ENCODE measurements around the gene IFT74. TPM values are rescaled to one million over a fixed set of nuclear protein-coding genes. Genes with fewer than 3 reads are reported as not detected.

The IFT74 gene
- total RNA-seq, 1 donor: 21.4 TPM

DNA sequence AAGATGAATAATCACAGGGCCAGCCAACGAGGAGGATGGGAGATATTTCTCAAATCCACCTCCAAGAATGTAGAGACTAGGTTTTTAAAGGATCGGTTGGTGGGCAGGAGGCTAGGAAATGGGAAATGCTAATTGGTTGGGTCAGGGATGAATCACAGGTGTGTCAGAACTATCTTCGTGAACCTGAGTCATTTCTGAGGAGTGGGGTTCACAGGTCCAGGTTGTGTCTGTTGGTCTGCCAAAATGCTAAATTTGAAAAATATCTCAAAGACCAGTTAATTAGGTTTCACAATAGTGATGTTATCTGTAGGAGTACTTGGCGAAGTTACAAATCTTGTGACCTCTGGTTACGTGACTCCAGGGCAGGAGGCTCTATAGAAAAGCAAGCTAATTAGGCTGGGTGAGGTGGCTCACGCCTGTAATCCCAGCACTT, 6.6 kb upstream of the IFT74 start:
- TF ChIP-seq, protein P1, sequence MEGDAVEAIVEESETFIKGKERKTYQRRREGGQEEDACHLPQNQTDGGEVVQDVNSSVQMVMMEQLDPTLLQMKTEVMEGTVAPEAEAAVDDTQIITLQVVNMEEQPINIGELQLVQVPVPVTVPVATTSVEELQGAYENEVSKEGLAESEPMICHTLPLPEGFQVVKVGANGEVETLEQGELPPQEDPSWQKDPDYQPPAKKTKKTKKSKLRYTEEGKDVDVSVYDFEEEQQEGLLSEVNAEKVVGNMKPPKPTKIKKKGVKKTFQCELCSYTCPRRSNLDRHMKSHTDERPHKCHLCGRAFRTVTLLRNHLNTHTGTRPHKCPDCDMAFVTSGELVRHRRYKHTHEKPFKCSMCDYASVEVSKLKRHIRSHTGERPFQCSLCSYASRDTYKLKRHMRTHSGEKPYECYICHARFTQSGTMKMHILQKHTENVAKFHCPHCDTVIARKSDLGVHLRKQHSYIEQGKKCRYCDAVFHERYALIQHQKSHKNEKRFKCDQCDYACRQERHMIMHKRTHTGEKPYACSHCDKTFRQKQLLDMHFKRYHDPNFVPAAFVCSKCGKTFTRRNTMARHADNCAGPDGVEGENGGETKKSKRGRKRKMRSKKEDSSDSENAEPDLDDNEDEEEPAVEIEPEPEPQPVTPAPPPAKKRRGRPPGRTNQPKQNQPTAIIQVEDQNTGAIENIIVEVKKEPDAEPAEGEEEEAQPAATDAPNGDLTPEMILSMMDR (IDR thresholded peaks at IDR 0.05; ENCODE audit: insufficient read depth, low read length): no peak
- DNase-seq (ENCODE audit: low read depth): no peak
- no peak overlapping the region for H3K4me3 ChIP-seq (ENCODE audit: low read depth, low read length)

DNA sequence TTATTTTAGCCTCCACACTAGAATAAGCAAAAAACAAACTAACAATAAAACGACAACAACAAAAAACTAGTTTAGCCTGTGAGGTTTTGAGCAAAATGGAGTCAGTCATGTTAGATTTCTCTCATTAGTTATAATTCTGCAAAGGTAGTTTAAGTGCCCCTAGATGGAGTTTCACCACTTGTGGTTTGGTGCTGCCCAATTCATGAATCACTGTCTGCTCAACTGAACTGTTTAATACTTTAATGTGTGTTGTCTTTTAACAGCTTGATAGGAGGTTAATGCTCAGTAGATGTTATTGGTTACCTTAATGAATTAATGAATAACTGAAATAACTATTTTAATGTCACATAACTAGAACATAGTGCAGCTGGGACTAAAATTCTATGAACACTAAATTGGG, 5.7 kb upstream of the IFT74 start:
- TF ChIP-seq, protein P1 (IDR thresholded peaks at IDR 0.05; ENCODE audit: insufficient read depth, low read length): no peak
- DNase-seq (ENCODE audit: low read depth): no peak
- no peak overlapping the region for H3K4me3 ChIP-seq (ENCODE audit: low read depth, low read length)

DNA sequence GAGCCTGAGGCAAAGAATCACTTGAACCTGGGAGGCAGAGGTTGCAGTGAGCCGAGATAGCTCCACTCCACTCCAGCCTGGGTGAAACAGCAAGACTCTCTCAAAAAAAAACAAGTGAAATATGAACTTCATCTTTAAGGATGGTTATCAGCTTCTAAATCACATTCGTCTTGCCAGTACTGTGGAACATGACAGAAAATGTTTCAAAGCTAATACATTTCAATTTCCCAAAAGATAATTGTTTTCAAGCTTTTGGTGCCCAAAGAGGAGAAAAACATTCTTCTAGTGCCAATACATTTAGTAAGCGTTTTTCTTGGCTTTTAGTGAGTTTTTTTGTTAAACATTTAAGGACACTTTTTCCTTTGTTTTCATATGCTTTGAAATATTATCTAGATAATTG, 4.4 kb upstream of the IFT74 start:
- no peak for DNase-seq (ENCODE audit: low read depth)
- TF ChIP-seq, protein P1 (IDR thresholded peaks at IDR 0.05; ENCODE audit: insufficient read depth, low read length): no peak
- no peak overlapping the region for H3K4me3 ChIP-seq (ENCODE audit: low read depth, low read length)

DNA sequence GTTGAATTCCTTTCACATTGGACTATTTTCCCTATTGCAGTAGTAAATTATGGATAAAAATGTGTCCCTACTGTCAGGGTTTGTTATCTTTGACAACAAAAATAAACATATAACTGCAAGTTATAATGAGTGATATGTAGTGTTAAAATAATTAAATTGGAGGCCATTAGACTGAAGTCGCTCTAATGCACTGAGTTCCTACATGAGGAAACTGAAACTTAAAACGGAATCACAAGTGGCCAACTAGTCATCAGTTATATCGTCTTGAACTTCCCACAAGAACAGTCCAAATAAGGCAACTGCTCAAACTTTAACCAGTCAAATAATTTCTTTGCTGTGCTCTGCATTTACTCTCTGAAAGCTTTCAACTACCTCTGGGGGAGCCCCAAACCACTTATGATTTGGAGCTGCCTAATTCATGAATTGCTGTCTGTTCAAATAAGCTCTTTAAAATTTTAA, 2.1 kb upstream of the IFT74 start:
- TF ChIP-seq, protein P1 (IDR thresholded peaks at IDR 0.05; ENCODE audit: insufficient read depth, low read length): no peak
- peak; percentile 5 for DNase-seq (ENCODE audit: low read depth)
- H3K4me3 ChIP-seq (ENCODE audit: low read depth, low read length): no peak overlapping the region

DNA sequence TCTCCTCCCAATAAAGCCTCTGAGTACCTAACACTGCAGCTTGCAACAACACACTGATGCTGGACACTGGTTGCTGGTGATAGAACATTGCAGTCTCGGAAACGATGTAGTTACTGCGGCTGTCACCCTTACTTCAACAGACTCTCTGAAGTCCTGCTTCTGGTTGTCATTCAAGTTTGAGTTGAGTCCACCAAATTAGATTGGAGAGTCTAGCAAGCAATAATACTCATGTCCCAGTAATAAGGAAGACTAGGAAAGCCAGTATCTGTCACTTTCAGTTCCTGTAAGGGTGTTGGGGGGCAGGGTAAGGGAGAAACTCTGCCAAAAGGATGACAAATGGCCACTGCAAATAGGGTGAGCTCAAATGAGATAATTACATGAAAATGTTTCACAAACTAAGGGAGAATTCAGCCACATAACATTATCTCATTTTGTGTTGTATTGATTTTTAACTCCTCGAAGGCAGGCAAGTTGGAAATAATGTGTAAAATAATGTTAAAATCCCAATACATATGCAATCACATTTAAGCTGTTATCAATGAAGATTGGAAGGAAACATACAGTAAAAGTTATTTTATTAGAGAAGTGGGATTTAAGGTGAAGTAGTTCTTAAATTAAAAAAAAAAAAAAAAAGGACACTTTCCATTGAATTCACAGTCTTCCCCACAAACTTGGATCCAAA, 849 bp upstream of the IFT74 start:
- DNase-seq (ENCODE audit: low read depth): peak; percentile 7
- TF ChIP-seq, protein P1 (IDR thresholded peaks at IDR 0.05; ENCODE audit: insufficient read depth, low read length): no peak
- H3K4me3 ChIP-seq (ENCODE audit: low read depth, low read length): peak overlapping the region; percentile 71

DNA sequence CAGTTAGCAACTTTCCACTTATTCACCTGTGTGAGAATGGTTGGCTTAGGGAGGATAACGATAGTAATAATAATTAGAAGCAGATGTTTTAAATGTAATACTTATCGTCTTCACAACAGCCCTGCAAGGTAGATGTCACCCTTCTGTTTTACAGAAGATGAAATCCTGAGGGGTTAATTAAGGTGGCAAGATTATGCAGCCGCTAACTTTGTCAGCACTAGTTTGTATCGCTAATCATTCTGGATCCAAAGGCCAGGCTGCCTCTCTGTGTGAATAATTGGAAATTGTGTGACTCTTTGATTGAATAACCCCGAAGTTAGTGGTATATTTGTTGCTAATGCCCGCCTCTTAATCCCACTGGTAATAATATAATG, 635 bp downstream of the IFT74 start:
- TF ChIP-seq, protein P1 (IDR thresholded peaks at IDR 0.05; ENCODE audit: insufficient read depth, low read length): no peak
- no peak for DNase-seq (ENCODE audit: low read depth)

DNA sequence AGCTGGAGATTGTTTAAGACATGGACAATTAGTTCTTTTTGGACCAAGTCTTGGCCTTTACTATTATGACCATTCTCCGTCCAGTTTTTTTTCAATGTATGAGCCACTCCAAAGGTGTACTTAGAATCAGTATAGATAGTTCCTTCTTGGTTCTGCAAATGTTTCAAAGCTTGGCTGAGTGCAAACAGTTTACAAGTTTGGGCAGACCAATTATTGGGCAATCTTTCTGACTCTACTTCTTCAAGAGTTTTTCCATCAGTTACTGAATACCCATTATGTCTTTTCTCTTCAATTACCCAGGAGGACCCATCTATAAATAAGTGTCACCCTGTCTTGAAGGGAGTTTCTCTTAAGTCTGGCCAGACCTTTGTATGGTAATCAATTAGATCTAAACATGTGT, 15.5 kb downstream of the IFT74 start:
- TF ChIP-seq, protein P1 (IDR thresholded peaks at IDR 0.05; ENCODE audit: insufficient read depth, low read length): no peak
- no peak overlapping the region for H3K4me3 ChIP-seq (ENCODE audit: low read depth, low read length)
- DNase-seq (ENCODE audit: low read depth): no peak

More for the DNA sequence above, 635 bp downstream of the IFT74 start:
- H3K4me3 ChIP-seq (ENCODE audit: low read depth, low read length): peak overlapping the region; percentile 71

All from fibroblast of the aortic adventitia (primary cell).